ENCODE measurements around the gene USP32. TPM values are rescaled to one million over a fixed set of nuclear protein-coding genes. Genes with fewer than 3 reads are reported as not detected.

USP32 gene
- total and polyA plus RNA-seq, 4 donors = 11.6 to 103 (median 42.9) TPM

DNA sequence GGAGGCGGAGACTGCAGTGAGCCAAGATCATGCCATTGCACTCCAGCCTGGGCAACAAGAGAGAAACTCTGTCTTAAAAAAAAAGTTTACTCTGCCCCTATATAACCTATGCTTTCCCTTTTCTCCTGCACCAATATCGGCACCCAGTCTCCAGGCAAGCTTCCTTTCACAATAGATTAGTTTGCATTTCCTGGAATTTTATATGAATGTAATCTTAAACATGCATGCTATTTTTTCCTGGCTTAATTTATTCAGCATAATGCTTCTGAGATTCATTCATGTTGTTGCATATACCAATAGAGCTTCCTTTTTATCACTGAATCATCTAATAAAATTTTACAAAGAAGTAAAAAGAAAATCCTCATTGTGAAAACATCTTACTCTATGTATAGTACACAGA is 59.4 kb downstream of the USP32 start:
- H3K27me3 ChIP-seq (ENCODE audit: control insufficient read depth in 4 of 4, insufficient read depth in 4 of 4, low read length in 3 of 4) = no peaks in the 10 kb centered on the region
- H3K9me3 ChIP-seq (ENCODE audit: control insufficient read depth in 4 of 4, low read length in 3 of 4) = no peaks in the 10 kb centered on the region
- H3K4me1 ChIP-seq (ENCODE audit: control insufficient read depth in 4 of 4, insufficient read depth in 4 of 4, low read length in 3 of 4) = peaks cover 0 to 3% (median 0%) of the 10 kb centered on the region in 4 donors
- peaks cover 0 to 3% (median 1%) of the 10 kb centered on the region in 4 donors for H3K36me3 ChIP-seq (ENCODE audit: control insufficient read depth in 4 of 4, insufficient read depth in 3 of 4, low read depth in 1 of 4, low read length in 3 of 4)
- DNase-seq (ENCODE audit: low spot score) = no peak
- WGBS = 86% methylated on average over 2 of the region's 2 CpGs
- H3K4me3 ChIP-seq (ENCODE audit: low read depth in 1 of 3, low read length in 3 of 3) = no peak overlapping the region
- no peak for TF ChIP-seq SP1 (IDR thresholded peaks at IDR 0.05)
- no peak for TF ChIP-seq EGR1 (IDR thresholded peaks at IDR 0.05; ENCODE audit: low read depth in 2 of 2)
- no peak for TF ChIP-seq HNF4A (conservative IDR thresholded peaks at IDR 0.05)
- TF ChIP-seq, protein P1, sequence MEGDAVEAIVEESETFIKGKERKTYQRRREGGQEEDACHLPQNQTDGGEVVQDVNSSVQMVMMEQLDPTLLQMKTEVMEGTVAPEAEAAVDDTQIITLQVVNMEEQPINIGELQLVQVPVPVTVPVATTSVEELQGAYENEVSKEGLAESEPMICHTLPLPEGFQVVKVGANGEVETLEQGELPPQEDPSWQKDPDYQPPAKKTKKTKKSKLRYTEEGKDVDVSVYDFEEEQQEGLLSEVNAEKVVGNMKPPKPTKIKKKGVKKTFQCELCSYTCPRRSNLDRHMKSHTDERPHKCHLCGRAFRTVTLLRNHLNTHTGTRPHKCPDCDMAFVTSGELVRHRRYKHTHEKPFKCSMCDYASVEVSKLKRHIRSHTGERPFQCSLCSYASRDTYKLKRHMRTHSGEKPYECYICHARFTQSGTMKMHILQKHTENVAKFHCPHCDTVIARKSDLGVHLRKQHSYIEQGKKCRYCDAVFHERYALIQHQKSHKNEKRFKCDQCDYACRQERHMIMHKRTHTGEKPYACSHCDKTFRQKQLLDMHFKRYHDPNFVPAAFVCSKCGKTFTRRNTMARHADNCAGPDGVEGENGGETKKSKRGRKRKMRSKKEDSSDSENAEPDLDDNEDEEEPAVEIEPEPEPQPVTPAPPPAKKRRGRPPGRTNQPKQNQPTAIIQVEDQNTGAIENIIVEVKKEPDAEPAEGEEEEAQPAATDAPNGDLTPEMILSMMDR (IDR thresholded peaks at IDR 0.05; ENCODE audit: low read depth, low read length, missing input control) = no peak
- TF ChIP-seq JUND (IDR thresholded peaks at IDR 0.05) = no peak
- no peak overlapping the region for H3K27ac ChIP-seq (ENCODE audit: low read depth in 1 of 2, low read length in 2 of 2)
- H3K9ac ChIP-seq (ENCODE audit: low read depth in 1 of 2, low read length in 2 of 2) = no peak overlapping the region

DNA sequence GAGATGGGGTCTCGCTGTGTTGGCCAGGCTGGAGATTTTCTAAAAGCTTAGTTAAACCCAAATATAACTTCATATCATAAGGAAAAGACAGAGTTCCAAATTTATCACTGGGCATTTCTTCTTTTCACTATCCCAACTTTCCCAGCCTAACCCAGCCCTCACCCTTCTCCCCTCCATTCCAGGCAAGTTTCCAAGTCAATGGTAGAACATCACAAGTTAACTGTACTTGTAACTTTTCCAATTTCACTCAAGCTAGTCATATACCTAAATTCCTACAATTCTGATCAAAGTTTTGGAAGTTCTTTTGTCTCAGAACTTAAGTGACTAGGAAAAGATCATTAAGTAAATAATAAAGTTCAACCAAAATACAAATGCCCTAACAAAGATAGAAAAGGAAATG is 61.2 kb downstream of the USP32 start:
- TF ChIP-seq GABPA (IDR thresholded peaks at IDR 0.05 in 1 of 2, conservative IDR thresholded peaks at IDR 0.05 in 1 of 2) = no peak
- TF ChIP-seq FOXA2 (IDR thresholded peaks at IDR 0.05) = no peak
- no peak for TF ChIP-seq RXRA (IDR thresholded peaks at IDR 0.05)
- TF ChIP-seq, protein P1 (IDR thresholded peaks at IDR 0.05; ENCODE audit: low read depth, low read length, missing input control) = no peak
- TF ChIP-seq, protein P2, sequence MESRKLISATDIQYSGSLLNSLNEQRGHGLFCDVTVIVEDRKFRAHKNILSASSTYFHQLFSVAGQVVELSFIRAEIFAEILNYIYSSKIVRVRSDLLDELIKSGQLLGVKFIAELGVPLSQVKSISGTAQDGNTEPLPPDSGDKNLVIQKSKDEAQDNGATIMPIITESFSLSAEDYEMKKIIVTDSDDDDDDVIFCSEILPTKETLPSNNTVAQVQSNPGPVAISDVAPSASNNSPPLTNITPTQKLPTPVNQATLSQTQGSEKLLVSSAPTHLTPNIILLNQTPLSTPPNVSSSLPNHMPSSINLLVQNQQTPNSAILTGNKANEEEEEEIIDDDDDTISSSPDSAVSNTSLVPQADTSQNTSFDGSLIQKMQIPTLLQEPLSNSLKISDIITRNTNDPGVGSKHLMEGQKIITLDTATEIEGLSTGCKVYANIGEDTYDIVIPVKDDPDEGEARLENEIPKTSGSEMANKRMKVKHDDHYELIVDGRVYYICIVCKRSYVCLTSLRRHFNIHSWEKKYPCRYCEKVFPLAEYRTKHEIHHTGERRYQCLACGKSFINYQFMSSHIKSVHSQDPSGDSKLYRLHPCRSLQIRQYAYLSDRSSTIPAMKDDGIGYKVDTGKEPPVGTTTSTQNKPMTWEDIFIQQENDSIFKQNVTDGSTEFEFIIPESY (IDR thresholded peaks at IDR 0.05) = no peak
- no peak for TF ChIP-seq SP1 (IDR thresholded peaks at IDR 0.05)
- TF ChIP-seq, protein P3, sequence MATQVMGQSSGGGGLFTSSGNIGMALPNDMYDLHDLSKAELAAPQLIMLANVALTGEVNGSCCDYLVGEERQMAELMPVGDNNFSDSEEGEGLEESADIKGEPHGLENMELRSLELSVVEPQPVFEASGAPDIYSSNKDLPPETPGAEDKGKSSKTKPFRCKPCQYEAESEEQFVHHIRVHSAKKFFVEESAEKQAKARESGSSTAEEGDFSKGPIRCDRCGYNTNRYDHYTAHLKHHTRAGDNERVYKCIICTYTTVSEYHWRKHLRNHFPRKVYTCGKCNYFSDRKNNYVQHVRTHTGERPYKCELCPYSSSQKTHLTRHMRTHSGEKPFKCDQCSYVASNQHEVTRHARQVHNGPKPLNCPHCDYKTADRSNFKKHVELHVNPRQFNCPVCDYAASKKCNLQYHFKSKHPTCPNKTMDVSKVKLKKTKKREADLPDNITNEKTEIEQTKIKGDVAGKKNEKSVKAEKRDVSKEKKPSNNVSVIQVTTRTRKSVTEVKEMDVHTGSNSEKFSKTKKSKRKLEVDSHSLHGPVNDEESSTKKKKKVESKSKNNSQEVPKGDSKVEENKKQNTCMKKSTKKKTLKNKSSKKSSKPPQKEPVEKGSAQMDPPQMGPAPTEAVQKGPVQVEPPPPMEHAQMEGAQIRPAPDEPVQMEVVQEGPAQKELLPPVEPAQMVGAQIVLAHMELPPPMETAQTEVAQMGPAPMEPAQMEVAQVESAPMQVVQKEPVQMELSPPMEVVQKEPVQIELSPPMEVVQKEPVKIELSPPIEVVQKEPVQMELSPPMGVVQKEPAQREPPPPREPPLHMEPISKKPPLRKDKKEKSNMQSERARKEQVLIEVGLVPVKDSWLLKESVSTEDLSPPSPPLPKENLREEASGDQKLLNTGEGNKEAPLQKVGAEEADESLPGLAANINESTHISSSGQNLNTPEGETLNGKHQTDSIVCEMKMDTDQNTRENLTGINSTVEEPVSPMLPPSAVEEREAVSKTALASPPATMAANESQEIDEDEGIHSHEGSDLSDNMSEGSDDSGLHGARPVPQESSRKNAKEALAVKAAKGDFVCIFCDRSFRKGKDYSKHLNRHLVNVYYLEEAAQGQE (IDR thresholded peaks at IDR 0.05) = no peak
- no peak for TF ChIP-seq RAD21 (IDR thresholded peaks at IDR 0.05)
- TF ChIP-seq, protein P4, sequence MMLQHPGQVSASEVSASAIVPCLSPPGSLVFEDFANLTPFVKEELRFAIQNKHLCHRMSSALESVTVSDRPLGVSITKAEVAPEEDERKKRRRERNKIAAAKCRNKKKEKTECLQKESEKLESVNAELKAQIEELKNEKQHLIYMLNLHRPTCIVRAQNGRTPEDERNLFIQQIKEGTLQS (IDR thresholded peaks at IDR 0.05) = no peak
- TF ChIP-seq NR2F2 (IDR thresholded peaks at IDR 0.05) = no peak
- no peak for TF ChIP-seq HNF4A (conservative IDR thresholded peaks at IDR 0.05)
- TF ChIP-seq YY1 (IDR thresholded peaks at IDR 0.05) = no peak
- TF ChIP-seq JUND (IDR thresholded peaks at IDR 0.05) = no peak
- no peak for TF ChIP-seq EGR1 (IDR thresholded peaks at IDR 0.05; ENCODE audit: low read depth in 2 of 2)
- Histone ChIP-seq H3K36me3 (ENCODE audit: control insufficient read depth in 4 of 4, insufficient read depth in 3 of 4, low read depth in 1 of 4, low read length in 3 of 4) (peaks cover 0 to 4% (median 0%) of the 10 kb centered on the region in 4 donors), H3K4me3 (ENCODE audit: low read depth in 1 of 3, low read length in 3 of 3) (no peak overlapping the region), H3K4me1 (ENCODE audit: control insufficient read depth in 4 of 4, insufficient read depth in 4 of 4, low read length in 3 of 4) (peaks cover 0 to 14% (median under 1%) of the 10 kb centered on the region in 4 donors), H3K27me3 (ENCODE audit: control insufficient read depth in 4 of 4, insufficient read depth in 4 of 4, low read length in 3 of 4) (no peaks in the 10 kb centered on the region), H3K9ac (ENCODE audit: low read depth in 1 of 2, low read length in 2 of 2) (no peak overlapping the region), H3K9me3 (ENCODE audit: control insufficient read depth in 4 of 4, low read length in 3 of 4) (no peaks in the 10 kb centered on the region), H3K27ac (ENCODE audit: low read depth in 1 of 2, low read length in 2 of 2) (no peak overlapping the region)
- WGBS = 95% methylated on average over 1 of the region's 1 CpG
- no peak for DNase-seq (ENCODE audit: low spot score)
